Measurements from ENCODE around the gene MDM1. TPM values are rescaled to one million over a fixed set of nuclear protein-coding genes. Genes with fewer than 3 reads are reported as not detected.

Gene MDM1
- polyA plus RNA-seq, 1 donor (not counting 4 experiments of a cell fraction or from before 2014, with no cell fraction given) = 7.5 TPM

DNA sequence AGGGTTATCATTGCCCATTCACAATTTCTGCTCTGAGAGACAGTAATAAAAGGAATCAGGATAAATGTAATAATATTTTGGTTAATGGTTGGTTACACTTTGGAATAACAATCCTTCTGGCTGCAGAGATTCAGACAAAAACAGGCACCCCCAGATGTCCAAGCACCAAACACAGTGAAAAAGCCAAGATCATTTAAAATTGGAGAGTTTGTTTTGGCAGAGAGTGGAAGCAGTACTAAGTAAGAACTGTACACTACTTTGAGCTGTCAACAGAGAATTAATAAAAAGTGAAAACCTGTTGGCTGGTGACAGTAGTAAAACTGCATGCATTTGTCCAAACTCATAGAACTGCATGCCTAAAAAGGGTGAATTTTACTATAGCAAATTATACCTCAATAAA lies 63.2 kb downstream of the MDM1 start:
- dilution Hi-C loops (cut with MboI; ENCODE audit: extremely low pct_ligation_motif_present, low sequenced_read_pairs) = no loop called here
- TF ChIP-seq, protein P1, sequence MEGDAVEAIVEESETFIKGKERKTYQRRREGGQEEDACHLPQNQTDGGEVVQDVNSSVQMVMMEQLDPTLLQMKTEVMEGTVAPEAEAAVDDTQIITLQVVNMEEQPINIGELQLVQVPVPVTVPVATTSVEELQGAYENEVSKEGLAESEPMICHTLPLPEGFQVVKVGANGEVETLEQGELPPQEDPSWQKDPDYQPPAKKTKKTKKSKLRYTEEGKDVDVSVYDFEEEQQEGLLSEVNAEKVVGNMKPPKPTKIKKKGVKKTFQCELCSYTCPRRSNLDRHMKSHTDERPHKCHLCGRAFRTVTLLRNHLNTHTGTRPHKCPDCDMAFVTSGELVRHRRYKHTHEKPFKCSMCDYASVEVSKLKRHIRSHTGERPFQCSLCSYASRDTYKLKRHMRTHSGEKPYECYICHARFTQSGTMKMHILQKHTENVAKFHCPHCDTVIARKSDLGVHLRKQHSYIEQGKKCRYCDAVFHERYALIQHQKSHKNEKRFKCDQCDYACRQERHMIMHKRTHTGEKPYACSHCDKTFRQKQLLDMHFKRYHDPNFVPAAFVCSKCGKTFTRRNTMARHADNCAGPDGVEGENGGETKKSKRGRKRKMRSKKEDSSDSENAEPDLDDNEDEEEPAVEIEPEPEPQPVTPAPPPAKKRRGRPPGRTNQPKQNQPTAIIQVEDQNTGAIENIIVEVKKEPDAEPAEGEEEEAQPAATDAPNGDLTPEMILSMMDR (optimal IDR thresholded peaks at IDR 0.05 in 1 of 3, IDR thresholded peaks at IDR 0.05 in 1 of 3, conservative IDR thresholded peaks at IDR 0.05 in 1 of 3; ENCODE audit: extremely low read depth in 1 of 3, insufficient read depth in 2 of 3, low read length in 3 of 3) = no peak
- no peak for TF ChIP-seq EZH2 (IDR thresholded peaks at IDR 0.05; ENCODE audit: low read length)
- no peak overlapping the region for H3K4me3 ChIP-seq (ENCODE audit: control insufficient read depth in 2 of 3, extremely low read depth in 1 of 3, insufficient read depth in 2 of 3, low read depth in 1 of 3, low read length in 3 of 3)

DNA sequence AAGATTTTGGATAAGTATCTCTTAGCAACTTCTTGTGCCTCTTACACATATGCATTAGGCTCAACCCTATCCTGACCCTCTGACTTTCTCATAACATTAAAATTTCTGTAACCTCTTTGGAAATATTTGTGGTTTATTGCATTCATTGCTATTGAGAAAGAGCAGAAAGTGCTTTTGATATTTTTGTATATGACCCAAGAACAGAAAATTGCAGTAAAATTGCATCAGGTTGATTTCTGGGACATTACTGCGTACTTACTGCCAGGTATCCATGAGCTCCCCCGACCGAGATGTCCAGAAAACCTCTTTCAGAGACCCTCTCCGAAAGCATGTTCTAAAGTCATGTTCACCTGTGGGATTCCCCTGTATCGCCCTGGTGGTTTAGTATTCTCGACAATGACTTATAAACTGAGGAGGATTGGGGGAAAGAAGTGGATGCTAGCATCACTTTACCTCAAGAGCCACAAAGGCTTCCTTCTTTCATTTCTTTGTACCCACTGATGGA lies 64.2 kb downstream of the MDM1 start:
- H3K4me1 ChIP-seq (ENCODE audit: control insufficient read depth, extremely low read depth, insufficient read depth, low read length) = peaks cover 4% of the 10 kb centered on the region
- H3K27me3 ChIP-seq (ENCODE audit: control insufficient read depth, extremely low read depth, insufficient read depth, low read length) = no peaks in the 10 kb centered on the region
- FAIRE-seq (no peak), DNase-seq (ENCODE audit: low read depth, low spot score) (no peak)
- no peaks in the 10 kb centered on the region for H3K9me3 ChIP-seq (ENCODE audit: control insufficient read depth, low read depth, low read length)
- H2AFZ ChIP-seq (ENCODE audit: control insufficient read depth, low read length) = no peak overlapping the region
- H3K79me2 ChIP-seq (ENCODE audit: control insufficient read depth, insufficient read depth, low read length) = no peaks in the 10 kb centered on the region
- H3K9ac ChIP-seq (ENCODE audit: control insufficient read depth, extremely low read depth, insufficient read depth, low read length) = no peak overlapping the region
- H3K36me3 ChIP-seq (ENCODE audit: control insufficient read depth in 2 of 2, extremely low read depth in 1 of 2, insufficient read depth in 2 of 2, low read length in 2 of 2) = no peaks in the 10 kb centered on the region
- H4K20me1 ChIP-seq (ENCODE audit: control insufficient read depth, extremely low read depth, insufficient read depth, low read length) = no peaks in the 10 kb centered on the region
- no peaks in the 10 kb centered on the region for H3K9me1 ChIP-seq (ENCODE audit: control insufficient read depth, extremely low read depth, insufficient read depth, low read length)
- dilution Hi-C loops (cut with MboI; ENCODE audit: extremely low pct_ligation_motif_present, low sequenced_read_pairs) = no loop called here
- no peak overlapping the region for H3K4me3 ChIP-seq (ENCODE audit: control insufficient read depth in 2 of 3, extremely low read depth in 1 of 3, insufficient read depth in 2 of 3, low read depth in 1 of 3, low read length in 3 of 3)
- H3K27ac ChIP-seq (ENCODE audit: control insufficient read depth, insufficient read depth, low read length) = peak overlapping the region; percentile 45
- TF ChIP-seq, protein P1 (optimal IDR thresholded peaks at IDR 0.05 in 1 of 3, IDR thresholded peaks at IDR 0.05 in 1 of 3, conservative IDR thresholded peaks at IDR 0.05 in 1 of 3; ENCODE audit: extremely low read depth in 1 of 3, insufficient read depth in 2 of 3, low read length in 3 of 3) = no peak
- TF ChIP-seq EZH2 (IDR thresholded peaks at IDR 0.05; ENCODE audit: low read length) = no peak
- H3K4me2 ChIP-seq (ENCODE audit: control insufficient read depth, extremely low read depth, insufficient read depth, low read depth, low read length) = no peak overlapping the region

More for the DNA sequence above, 63.2 kb downstream of the MDM1 start:
- peaks cover 4% of the 10 kb centered on the region for H3K4me1 ChIP-seq (ENCODE audit: control insufficient read depth, extremely low read depth, insufficient read depth, low read length)
- H3K9me3 ChIP-seq (ENCODE audit: control insufficient read depth, low read depth, low read length) = no peaks in the 10 kb centered on the region
- H3K36me3 ChIP-seq (ENCODE audit: control insufficient read depth in 2 of 2, extremely low read depth in 1 of 2, insufficient read depth in 2 of 2, low read length in 2 of 2) = no peaks in the 10 kb centered on the region
- H3K27me3 ChIP-seq (ENCODE audit: control insufficient read depth, extremely low read depth, insufficient read depth, low read length) = no peaks in the 10 kb centered on the region
- no peaks in the 10 kb centered on the region for H4K20me1 ChIP-seq (ENCODE audit: control insufficient read depth, extremely low read depth, insufficient read depth, low read length)
- H3K9ac ChIP-seq (ENCODE audit: control insufficient read depth, extremely low read depth, insufficient read depth, low read length) = no peak overlapping the region
- no peak overlapping the region for H3K27ac ChIP-seq (ENCODE audit: control insufficient read depth, insufficient read depth, low read length)
- no peak overlapping the region for H2AFZ ChIP-seq (ENCODE audit: control insufficient read depth, low read length)
- H3K9me1 ChIP-seq (ENCODE audit: control insufficient read depth, extremely low read depth, insufficient read depth, low read length) = no peaks in the 10 kb centered on the region
- FAIRE-seq (no peak), DNase-seq (ENCODE audit: low read depth, low spot score) (no peak)
- H3K79me2 ChIP-seq (ENCODE audit: control insufficient read depth, insufficient read depth, low read length) = no peaks in the 10 kb centered on the region
- no peak overlapping the region for H3K4me2 ChIP-seq (ENCODE audit: control insufficient read depth, extremely low read depth, insufficient read depth, low read depth, low read length)
